HG03108 (cell line): ENCODE measurements around the gene SEMA7A.
"Not testable (repeated sequence)": the region's sequence is repeated elsewhere in the genome, so short reads cannot be mapped to it uniquely, and the experiment has no call there.

Experiments used
- ATAC-seq: cut with Tn5 transposase; IDR thresholded peaks from one replicate; pipeline ENCODE4 v1.9.1; 2021; ENCODE audit warnings: moderate library complexity; ENCODE audit not compliant: unreplicated experiment

SEMA7A gene, protein sequence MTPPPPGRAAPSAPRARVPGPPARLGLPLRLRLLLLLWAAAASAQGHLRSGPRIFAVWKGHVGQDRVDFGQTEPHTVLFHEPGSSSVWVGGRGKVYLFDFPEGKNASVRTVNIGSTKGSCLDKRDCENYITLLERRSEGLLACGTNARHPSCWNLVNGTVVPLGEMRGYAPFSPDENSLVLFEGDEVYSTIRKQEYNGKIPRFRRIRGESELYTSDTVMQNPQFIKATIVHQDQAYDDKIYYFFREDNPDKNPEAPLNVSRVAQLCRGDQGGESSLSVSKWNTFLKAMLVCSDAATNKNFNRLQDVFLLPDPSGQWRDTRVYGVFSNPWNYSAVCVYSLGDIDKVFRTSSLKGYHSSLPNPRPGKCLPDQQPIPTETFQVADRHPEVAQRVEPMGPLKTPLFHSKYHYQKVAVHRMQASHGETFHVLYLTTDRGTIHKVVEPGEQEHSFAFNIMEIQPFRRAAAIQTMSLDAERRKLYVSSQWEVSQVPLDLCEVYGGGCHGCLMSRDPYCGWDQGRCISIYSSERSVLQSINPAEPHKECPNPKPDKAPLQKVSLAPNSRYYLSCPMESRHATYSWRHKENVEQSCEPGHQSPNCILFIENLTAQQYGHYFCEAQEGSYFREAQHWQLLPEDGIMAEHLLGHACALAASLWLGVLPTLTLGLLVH

DNA sequence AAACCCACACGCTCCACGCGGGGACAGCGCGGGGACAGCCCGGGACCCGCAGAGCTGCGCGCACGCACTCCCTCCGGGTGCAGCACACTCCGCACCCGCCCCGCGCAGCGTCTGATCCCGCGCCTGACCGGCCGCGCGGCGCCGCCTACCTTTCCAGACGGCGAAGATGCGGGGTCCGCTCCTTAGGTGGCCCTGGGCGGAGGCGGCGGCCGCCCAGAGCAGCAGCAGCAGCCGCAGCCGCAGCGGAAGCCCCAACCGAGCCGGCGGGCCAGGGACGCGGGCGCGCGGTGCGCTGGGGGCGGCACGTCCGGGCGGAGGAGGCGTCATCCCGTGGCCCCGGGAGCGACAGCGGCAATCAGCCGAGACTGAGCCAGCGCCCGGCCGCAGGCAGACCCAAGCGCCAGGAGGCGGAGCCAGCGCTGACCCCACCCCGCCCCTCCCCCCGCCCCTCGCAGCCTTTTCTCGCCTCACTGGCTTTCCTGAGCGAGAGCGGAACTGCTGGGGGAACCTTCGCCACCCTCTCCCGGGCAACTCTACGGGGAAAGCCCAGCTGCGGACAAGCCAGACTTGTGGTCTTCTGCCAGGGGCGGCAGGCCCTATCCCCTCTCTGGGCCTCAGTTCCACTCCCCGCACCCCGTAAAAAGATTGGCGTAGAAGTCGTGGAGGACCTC lies at the start of gene SEMA7A:
TSS of gene SEMA7A (minus strand) at position 367 of the 671 bp plus-strand sequence. CDS start at position 327, 40 bp downstream.
- peak; percentile 60 for ATAC-seq

DNA sequence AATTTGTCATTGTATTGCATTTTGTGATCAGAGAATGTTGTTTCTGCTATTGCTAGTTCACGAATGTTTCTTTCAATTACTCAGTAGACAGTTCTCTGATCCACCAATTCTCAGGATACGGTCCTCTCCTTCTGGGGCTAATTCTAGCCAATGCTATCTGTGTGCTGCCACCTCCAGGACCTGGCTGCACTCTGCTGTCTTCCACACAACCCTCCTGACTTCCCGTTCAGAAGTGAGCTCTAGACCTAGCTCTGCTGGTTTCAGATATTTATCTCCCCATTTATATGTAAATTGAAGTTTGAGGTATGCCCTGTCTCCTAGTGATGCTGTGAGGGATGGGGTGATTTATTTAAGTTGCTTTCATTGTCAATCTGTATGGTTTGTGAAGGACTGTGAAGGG lies 48.9 kb upstream of the SEMA7A start:
- ATAC-seq: no peak

DNA sequence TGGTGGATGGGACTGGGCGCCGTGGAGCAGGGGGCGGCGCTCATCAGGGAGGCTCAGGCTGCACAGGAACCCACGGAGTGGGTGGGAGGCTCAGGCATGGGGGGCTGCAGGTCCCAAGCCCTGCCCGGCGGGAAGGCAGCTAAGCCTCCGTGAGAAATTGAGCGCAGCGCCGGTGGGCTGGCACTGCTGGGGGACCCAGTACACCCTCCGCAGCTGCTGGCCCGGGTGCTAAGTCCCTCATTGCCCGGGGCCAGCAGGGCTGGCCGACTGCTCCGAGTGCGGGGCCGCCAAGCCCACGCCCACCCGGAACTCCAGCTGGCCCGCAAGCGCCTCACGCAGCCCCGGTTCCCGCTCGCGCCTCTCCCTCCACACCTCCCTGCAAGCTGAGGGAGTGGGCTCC lies 46.6 kb upstream of the SEMA7A start:
- not testable (repeated sequence) for ATAC-seq

DNA sequence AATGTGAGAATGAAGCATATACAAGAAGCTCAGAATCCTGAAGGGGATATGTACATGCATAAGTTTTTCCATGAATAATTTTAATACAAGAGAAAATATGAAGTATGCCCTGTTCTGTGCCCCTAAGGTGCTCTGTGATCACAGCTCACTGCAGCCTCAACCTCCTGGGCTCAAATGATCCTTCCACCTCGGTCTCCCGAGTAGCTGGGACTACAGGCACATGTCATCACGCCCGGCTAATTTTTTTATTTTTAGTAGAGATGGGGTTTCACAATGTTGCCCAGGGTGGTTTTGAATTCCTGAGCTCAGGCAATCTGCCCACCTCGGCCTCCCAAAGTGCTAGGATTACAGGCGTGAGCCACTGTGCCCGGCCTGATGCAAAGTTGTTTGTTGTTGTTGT lies 37.9 kb upstream of the SEMA7A start:
- ATAC-seq: not testable (repeated sequence)

DNA sequence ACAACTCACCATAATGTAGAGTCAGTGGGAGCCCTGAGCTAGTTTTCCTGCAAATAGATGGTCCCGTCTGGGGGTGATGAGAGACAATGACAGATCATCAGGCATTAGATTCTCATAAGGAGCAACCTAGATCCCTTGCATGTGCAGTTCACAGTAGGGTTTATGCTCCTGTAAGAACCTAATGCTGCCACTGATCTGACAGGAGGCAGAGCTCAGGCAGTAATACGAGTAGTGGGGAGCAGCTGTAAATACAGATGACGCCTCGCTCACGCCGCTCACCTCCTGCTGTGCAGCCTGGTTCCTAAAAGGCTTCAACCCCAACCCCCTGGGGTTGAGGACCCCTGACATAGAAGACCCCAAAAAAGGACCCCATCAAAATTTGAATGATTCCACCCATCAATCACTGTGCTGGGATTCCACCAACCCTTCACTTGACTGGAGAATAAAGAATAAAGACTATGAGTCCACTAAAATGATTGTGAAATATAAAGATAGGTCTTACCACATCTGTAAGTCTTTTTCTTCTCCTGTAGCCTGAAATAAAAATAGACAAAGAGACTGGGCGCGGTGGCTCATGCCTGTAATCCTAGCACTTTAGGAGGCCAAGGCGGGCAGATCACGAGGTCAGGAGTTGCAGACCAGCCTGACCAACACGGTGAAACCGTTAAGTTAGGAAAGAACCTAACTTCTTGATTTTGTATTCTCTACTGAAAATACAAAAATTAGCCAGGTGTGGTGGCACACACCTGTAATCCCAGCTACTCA lies 37.1 kb upstream of the SEMA7A start:
- ATAC-seq: no peak

DNA sequence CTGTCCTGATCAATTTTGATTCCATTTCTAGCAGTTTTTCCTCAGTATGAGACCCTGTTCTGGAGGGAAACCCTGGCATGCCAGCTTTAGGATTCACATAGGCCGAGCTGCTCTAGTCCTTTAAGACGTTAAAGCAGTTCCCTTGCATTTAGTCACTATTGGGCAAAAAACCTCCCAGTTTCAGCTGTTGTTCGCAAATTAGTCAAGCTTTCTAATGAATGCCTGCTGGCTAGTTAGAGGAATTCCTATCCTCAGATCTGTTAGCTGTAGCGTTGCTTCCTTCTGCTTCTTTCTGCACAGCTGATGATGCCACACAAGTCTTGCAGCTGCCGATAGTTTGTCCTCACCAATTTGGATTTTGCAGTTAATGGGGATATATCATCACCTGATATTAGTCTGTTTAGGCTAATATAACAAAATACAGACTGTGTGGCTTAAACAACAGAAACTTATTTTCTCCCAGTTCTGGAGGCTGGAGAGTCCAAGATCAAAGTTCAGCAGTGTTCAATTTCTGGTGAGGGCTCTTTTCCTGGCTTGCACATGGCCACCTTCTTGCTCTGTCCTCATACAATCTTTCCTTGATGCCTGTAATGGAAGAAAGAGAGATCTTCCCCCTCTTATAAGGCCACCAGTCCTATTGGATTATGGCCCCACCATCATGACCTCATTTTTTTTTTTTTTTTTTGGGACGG lies 34.7 kb upstream of the SEMA7A start:
- ATAC-seq: no peak

DNA sequence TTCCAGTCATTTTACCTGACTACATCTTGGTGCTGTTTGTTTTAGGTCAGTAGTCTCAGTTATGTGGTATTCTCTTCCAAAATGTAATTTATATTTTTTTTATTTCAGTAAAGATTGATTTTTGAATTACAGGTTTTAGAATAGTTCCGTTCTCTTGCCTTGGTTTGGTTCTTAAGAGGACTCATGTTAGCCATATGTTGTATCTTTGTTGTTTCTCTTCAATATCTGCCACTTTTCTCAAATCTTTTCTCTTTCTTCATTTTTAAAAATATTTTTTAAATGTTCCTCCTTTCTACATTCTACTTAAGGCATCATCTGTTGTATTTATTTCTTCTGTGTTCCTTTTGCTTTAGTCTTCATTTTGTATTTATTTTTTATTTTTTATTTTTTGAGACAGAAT lies 32.8 kb upstream of the SEMA7A start:
- no peak for ATAC-seq

DNA sequence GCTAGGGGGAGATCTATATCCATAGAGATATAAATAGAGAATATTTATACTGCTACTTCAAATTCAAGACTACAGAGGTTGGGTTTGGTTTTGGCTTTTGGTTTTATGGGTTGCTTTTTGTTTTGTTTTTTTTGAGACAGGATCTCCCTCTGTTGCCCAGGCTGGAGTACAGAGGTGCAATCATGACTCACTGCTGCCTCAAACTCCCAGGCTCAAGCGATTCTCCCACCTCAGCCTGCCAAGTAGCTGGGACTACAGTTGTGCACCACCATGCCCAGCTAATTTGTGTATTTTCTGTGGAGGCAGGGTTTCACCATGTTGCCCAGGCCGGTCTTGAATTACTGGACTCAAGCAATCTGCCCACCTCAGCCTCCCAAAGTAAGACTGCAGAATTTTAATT lies 31.1 kb upstream of the SEMA7A start:
- ATAC-seq: no peak

DNA sequence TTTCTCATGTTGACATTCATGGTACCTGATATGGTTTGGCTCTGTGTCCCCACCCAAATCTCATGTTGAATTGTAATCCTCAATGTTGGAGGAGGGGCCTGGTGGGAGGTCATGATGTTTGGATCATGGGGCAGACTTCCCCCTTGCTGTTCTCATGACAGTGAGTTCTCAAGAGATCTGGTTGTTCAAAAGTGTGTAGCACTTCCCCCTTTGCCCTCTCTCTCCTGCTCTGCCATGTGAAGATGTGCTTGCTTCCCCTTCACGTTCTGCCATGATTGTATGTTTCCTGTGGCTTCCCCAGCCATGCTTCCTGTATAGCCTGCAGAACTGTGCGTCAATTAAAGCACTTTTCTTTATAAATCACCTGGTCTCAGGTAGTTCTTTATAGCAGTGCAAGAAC lies 30.5 kb upstream of the SEMA7A start:
- ATAC-seq: no peak

DNA sequence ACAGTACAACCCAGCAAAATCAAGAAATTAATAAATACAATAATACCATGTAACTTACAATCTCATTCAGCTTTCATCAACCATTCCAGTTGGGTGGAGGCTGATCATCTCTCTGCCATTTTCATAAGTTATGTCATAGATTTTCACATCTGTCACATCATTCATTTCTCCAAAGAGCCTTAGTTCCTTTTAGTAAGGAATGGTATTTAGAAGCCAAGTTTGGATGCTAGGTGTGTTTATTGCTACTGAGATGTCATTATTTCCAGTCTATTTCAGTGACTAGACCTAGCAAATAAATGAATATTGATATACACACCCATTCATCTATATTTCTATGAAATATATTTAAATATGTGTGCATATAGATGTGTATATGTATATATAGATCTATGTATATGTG lies 29.9 kb upstream of the SEMA7A start:
- ATAC-seq: no peak

DNA sequence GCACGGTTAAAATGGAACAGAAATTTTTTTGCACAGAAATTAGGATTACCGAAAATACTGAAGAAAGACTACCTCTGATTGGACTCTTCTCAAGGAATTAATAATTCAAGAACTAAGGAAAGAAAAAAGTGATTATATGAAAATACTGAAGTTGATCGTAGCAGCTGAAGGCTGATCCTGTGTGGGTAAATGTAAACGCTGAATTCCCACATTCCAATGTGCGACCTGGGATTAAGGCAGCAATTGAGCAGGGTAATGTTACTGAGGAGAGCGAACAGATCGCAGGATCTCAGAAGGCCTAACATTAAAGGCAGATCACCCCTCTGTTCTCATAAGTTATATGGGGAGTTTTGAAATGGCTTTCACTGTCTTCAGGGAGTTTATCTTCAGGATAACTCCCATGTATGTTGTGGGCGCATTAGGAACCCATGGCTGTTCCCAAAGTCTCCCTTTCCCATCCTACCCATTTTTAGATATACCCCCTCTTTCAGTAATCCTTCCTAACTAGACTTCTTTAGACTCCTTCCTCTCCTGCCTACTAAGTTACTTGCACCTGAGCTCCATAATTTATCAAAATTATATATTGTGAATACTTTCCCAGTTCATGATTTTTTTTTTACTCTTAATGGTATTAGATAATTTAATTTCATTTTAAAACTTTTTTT lies 28.2 kb upstream of the SEMA7A start:
- ATAC-seq: no peak

DNA sequence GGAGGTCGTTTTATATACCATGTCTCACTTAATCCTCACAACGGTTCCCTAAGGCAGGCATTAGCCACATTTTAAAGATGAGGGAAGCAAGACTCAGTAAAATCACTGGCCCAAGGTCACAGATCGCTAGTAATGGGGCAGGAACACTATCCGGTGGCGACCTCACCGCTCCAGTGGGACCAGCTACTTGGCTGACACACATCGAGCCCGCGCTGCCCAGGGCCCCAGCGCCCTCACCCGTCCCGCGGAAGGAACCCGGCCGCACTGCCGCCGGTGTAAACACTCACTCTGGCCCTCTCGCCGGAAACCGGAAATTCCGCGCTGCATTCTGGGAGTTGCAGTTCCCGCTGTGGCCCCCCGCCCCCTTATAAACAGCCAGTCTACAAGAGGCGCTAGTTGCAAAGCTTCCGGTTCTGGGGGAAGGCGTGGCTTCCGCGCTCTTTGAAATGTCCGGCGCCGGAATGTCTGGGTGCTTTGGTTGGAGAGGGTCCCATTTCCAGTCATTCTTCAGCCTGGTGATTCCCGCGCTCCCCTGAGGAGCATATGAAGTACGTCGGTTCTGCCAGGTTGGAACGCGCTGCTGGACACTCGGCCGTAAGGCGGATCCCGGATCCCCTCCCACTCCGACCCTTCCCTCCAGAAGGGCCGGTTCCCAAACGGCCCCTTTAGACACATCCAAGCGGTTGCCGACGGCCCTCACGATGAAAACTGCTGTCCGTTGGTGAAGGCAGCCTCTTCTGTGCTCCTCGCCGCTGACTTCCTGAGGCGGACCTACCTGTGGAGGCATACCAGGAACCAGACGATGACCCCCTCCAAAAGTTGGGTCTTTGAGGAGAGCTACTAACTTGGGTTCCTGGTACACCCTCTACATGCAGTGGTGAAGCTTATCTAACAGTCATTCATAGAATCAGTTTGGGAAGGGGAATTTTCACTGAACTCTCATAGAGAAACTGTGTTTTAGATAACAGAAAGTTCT lies 27.4 kb upstream of the SEMA7A start, which contains the start of gene UBL7:
TSS of gene UBL7 (minus strand) at position 290 of the 976 bp plus-strand sequence. CDS start 2,293 bp downstream, outside the sequence.
- ATAC-seq: peak; percentile 81

DNA sequence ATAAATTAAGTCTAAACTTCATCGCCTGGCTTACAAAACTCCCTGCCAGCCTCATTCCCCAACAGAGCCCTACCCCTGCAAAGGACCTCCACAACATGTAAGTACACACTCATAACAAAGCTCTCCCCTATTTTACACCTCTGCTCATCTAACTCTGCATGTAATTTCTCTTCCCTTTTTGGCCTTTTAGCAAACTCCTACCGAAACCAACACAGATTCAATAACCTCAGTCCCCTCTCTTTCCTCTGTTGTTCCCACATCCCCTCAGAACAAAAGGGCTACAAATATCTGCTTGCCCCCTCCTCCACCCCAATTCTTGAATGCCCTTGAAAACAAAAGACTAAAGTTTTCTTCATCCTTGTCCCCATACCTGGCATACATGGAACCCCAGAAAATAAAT lies 26.5 kb upstream of the SEMA7A start:
- ATAC-seq: no peak

DNA sequence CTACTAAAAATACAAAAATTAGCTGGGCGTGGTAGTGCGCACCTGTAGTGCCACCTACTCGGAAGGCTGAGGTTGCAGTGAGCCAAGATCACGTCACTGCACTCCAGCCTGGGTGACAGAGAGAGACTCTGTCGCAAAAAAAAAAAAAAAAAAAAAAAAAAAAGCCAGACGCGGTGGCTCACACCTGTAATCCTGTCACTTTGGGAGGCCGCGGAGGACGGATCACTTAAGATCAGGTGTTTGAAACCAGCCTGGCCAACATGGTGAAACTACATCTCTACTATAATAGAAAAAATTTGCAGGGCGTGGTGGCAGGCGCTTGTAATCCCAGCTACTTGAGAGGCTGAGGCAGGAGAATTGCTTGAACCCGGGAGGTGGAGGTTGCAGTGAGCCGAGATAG lies 26.0 kb upstream of the SEMA7A start:
- ATAC-seq: not testable (repeated sequence)

DNA sequence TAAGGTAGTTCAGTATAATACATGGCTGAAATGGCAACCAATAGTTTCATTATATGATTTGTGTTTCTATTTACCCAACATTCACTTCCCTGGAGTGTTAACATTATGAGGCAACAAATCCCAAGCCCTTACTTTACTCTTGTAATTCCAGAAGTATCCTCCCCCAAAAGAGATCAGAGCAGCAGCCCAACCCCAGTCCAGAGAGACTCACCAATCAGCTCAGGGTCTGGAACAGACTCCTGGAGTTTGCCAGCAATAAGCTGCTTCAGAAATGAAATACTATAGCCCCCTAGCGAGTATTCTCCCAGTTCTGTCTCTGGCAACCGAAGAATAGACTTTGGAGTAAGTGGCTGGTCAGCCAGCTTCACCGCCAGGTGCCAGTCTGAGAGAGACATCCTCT lies 24.7 kb upstream of the SEMA7A start:
- ATAC-seq: no peak

DNA sequence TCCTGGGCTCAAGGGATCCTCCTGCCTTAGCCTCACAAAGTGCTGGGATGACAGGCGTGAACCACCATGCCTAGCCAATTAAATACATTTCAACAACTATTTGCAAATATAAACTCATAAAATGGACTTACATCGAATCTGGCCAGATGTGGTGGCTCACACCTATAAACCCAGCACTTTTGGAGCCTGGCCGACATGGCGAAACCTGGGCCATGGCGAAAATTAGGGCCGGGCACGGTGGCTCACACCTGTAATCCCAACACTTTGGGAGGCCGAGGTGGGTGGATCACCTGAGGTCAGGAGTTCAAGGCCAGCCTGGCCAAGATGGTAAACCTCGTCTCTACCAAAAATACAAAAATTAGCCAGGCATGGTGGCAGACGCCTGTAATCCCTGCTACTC lies 23.3 kb upstream of the SEMA7A start:
- not testable (repeated sequence) for ATAC-seq

DNA sequence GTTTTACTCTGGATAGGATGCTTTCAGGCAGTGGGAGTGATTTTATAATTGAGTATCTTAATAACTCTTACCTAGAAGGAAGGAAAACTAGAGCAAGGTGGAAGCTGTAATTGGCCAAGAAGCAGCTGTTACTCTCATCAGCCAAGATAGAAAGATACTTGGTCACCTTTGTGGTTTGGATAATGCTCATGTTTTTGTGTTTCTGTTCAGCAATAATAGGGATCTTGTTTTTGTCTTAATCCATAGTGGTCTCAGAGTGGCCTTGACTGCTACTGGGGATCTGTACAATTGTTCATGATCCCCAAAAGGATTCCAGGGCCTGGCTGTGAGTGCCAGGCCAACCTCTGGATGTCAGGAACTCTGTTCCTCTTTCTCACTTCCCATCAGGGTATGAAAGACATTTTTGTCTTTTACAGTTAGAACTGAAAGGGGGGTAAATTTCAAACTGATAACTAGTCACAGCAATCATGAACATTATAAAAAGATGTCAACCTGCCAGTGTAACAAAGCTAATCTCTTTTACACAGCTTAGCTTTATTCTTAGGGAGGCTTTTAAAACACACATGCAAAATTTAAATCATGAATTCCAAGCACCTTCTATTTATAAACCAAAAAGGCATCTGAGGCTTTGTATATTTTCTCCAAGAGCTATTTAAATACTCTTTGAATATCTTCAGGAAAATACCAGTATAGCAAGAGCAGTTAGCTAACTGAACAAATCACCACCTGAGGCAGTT lies 21.2 kb upstream of the SEMA7A start:
- no peak for ATAC-seq
